KMS-11 (cell line): Measurements from ENCODE around the gene UNC119.

Experiments
- H2AFZ ChIP-seq: fragments of 200-600 bp; sonication (generic); 2 replicates; pipeline ENCODE4 v1.6.1; 2016; ENCODE audit warnings: antibody characterized with exemption, mixed run types, low read depth
- H3K27ac ChIP-seq: fragments of 200-600 bp; sonication (generic); 2 replicates; pipeline ENCODE4 v1.6.1; 2016; ENCODE audit warnings: mild to moderate bottlenecking, mixed run types
- H3K27me3 ChIP-seq: fragments of 200-600 bp; sonication (generic); 2 replicates; pipeline ENCODE4 v1.6.1; 2017; ENCODE audit warnings: mild to moderate bottlenecking, low read depth, mixed run types, moderate library complexity; ENCODE audit not compliant: insufficient read depth
- H3K36me3 ChIP-seq: fragments of 200-600 bp; sonication (generic); 2 replicates; pipeline ENCODE4 v1.6.1; 2017; ENCODE audit warnings: mild to moderate bottlenecking, mixed run types; ENCODE audit not compliant: insufficient read depth
- H3K4me1 ChIP-seq: fragments of 200-600 bp; sonication (generic); 2 replicates; pipeline ENCODE4 v1.6.1; 2016; ENCODE audit warnings: mild to moderate bottlenecking, low read depth, mixed run types; ENCODE audit not compliant: poor library complexity, severe bottlenecking
- H3K4me2 ChIP-seq: fragments of 200-600 bp; sonication (generic); 2 replicates; pipeline ENCODE4 v1.7.0; 2016; ENCODE audit warnings: mild to moderate bottlenecking, mixed run types
- H3K4me3 ChIP-seq: fragments of 200-600 bp; sonication (generic); IDR thresholded peaks from 2 replicates; pipeline ENCODE4 v1.6.1; 2017; ENCODE audit warnings: low read depth, low read length, mixed read lengths; ENCODE audit not compliant: insufficient read depth
- H3K79me2 ChIP-seq: fragments of 200-600 bp; sonication (generic); 2 replicates; pipeline ENCODE4 v1.6.1; 2016; ENCODE audit warnings: low read depth, mixed run types; ENCODE audit not compliant: insufficient read depth
- H3K9ac ChIP-seq: fragments of 200-600 bp; sonication (generic); 2 replicates; pipeline ENCODE4 v1.6.1; 2016; ENCODE audit warnings: mild to moderate bottlenecking, mixed run types
- H4K20me1 ChIP-seq: fragments of 200-600 bp; sonication (generic); 2 replicates; pipeline ENCODE4 v1.6.1; 2016; ENCODE audit warnings: mild to moderate bottlenecking, mixed run types; ENCODE audit not compliant: insufficient read depth
- TF ChIP-seq, protein P1 (sequence below): fragments of 200-600 bp; sonication (generic); conservative IDR thresholded peaks from 2 replicates; pipeline ENCODE4 v1.6.1; 2017; ENCODE audit warnings: low read depth, mild to moderate bottlenecking, antibody characterized with exemption, low read length, moderate library complexity, mixed read lengths

UNC119 gene

DNA sequence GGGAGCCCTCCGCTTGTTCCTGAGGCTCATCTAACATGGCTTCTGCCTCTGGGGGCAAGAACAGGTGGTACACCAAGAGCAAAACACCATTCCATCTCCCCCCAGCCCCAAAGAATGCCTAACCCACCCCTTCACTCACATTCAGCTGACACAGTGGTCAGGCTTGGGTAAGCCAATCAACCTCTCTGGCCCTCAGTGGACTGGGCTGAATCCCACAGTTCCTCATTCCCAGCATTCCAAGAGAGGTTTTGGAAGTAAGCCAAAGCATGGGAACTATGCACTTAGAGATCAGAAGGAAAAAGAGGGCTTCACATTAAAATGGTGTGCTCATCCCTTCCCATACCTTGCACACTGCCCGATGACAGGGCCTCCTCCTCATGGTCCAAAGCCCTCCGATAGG, 11.1 kb upstream of the UNC119 start:
- Histone ChIP-seq H3K27me3 (no peaks in the 10 kb centered on the region), H3K9ac (no peak overlapping the region), H3K36me3 (peaks cover 4% of the 10 kb centered on the region; the same call in 1 of the 2 replicates), H3K4me3 (no peak overlapping the region), H4K20me1 (no peaks in the 10 kb centered on the region), H3K4me1 (peaks cover 7% of the 10 kb centered on the region), H3K27ac (no peak overlapping the region), H3K4me2 (no peak overlapping the region), H3K79me2 (peaks cover 23% of the 10 kb centered on the region; the same call in 1 of the 2 replicates), H2AFZ (no peak overlapping the region)
- TF ChIP-seq, protein P1, sequence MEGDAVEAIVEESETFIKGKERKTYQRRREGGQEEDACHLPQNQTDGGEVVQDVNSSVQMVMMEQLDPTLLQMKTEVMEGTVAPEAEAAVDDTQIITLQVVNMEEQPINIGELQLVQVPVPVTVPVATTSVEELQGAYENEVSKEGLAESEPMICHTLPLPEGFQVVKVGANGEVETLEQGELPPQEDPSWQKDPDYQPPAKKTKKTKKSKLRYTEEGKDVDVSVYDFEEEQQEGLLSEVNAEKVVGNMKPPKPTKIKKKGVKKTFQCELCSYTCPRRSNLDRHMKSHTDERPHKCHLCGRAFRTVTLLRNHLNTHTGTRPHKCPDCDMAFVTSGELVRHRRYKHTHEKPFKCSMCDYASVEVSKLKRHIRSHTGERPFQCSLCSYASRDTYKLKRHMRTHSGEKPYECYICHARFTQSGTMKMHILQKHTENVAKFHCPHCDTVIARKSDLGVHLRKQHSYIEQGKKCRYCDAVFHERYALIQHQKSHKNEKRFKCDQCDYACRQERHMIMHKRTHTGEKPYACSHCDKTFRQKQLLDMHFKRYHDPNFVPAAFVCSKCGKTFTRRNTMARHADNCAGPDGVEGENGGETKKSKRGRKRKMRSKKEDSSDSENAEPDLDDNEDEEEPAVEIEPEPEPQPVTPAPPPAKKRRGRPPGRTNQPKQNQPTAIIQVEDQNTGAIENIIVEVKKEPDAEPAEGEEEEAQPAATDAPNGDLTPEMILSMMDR, result no peak

DNA sequence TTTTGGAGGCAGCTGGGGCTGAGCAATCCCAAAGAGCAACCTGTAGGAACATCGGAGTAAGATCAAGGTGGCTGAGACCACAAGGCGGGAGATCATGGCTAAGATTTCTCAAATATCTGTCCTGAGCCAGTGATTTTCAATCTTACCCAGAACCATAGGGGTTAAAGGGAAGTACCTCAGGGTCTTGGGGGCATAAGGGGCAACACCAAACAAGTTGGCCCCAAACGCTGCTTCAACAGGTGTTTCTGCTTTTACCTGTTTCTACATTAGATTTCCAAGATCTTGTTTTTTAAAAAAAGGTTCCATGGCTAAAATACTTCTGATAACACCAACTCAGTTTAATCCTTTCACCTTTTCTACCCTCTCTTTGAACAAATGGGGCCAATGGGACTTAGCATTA, 2.6 kb upstream of the UNC119 start:
- Histone ChIP-seq H3K27ac (no peak overlapping the region), H3K4me1 (peaks cover 26% of the 10 kb centered on the region), H3K9ac (no peak overlapping the region), H3K4me3 (no peak overlapping the region), H4K20me1 (no peaks in the 10 kb centered on the region), H3K27me3 (0 out of 2 replicates have a peak, but pooled peaks cover 8% of the 10 kb centered on the region), H2AFZ (no peak overlapping the region), H3K4me2 (no peak overlapping the region), H3K79me2 (no peaks in the 10 kb centered on the region), H3K36me3 (no peaks in the 10 kb centered on the region; the same call in 1 of the 2 replicates)
- TF ChIP-seq, protein P1, result no peak

- Histone ChIP-seq H4K20me1 (no peaks in the 10 kb centered on the region), H2AFZ (no peak overlapping the region), H3K9ac (no peak overlapping the region), H3K27ac (no peak overlapping the region), H3K36me3 (no peaks in the 10 kb centered on the region; the same call in 1 of the 2 replicates), H3K4me1 (peaks cover 30% of the 10 kb centered on the region), H3K27me3 (0 out of 2 replicates have a peak, but pooled peaks cover 8% of the 10 kb centered on the region), H3K4me3 (no peak overlapping the region), H3K4me2 (no peak overlapping the region), H3K79me2 (no peaks in the 10 kb centered on the region)
- TF ChIP-seq, protein P1, result no peak
Observed at GRCh38 chr17:28554565-28554964, 2.1 kb upstream of the UNC119 start.

- Histone ChIP-seq H2AFZ (peak overlapping the region; percentile 66; the same call in 1 of the 2 replicates), H3K9ac (no peak overlapping the region), H3K79me2 (no peaks in the 10 kb centered on the region), H3K27ac (no peak overlapping the region), H3K36me3 (no peaks in the 10 kb centered on the region; the same call in 1 of the 2 replicates), H3K4me2 (peak overlapping the region; percentile 82; the same call in 1 of the 2 replicates), H4K20me1 (no peaks in the 10 kb centered on the region), H3K4me3 (no peak overlapping the region), H3K4me1 (peaks cover 44% of the 10 kb centered on the region), H3K27me3 (0 out of 2 replicates have a peak, but pooled peaks cover 8% of the 10 kb centered on the region)
- TF ChIP-seq, protein P1, result no peak
Observed at GRCh38 chr17:28553000-28553505, 629 bp upstream of the UNC119 start.
